Measurements from ENCODE around the gene CPT1C.
"Not testable (repeated sequence)": the region's sequence is repeated elsewhere in the genome, so short reads cannot be mapped to it uniquely, and the experiment has no call there.

Gene CPT1C

DNA sequence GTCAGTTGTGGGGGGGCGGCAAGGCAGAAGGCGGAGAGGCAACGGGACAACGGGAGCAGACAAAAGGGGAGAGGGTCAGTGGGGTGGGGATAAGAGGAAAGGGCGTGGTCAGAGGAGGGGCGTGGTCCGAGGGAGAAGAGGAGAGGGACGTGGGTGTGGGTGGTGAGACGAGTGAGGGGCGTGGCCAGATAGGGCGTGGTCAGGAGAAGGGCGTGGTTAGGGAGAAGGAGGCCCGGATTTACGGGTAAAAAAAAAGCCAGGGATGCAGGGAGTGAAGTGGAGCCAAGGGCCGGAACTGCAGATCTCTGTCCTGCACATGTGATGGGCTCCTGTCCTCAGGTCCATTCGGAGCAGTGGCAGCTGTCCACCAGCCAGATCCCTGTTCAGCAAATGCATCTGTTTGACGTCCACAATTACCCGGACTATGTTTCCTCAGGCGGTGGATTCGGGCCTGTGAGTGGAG lies 21.5 kb downstream of the CPT1C start:
- WGBS, 2 experiments (ENCODE audit: insufficient coverage in 2 of 2): 72 to 74% methylated on average over 17 to 18 of the region's 20 CpGs
- no peaks in the 10 kb centered on the region for H3K36me3 ChIP-seq (ENCODE audit: control insufficient read depth, insufficient read depth, low read length)
- H3K4me3 ChIP-seq (ENCODE audit: extremely low read depth, insufficient read depth, low read length, poor library complexity, severe bottlenecking): no peak overlapping the region

DNA sequence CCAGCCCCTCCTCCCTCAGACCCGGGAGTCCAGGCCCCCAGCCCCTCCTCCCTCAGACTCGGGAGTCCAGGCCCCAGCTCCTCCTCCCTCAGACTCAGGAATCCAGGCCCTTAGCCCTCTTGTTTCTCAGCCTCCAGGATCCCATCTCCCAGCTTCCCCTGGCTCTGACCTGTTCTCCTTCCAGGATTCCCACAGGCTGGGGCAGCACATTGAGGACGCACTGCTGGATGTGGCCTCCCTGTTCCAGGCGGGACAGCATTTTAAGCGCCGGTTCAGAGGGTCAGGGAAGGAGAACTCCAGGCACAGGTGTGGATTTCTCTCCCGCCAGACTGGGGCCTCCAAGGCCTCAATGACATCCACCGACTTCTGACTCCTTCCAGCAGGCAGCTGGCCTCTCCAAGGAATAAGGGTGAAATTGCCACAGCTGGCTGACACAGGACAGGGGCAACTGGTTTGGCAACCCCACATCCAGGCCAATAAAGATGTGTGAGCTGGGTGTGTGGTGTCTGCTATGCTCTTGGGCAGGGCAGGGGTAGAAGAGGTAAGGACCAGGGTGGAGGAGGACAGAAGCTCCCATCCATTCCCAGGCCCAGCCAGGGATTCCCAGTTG lies 22.4 kb downstream of the CPT1C start:
- Histone ChIP-seq H3K4me1 (ENCODE audit: control insufficient read depth, insufficient read depth, low read length, poor library complexity, severe bottlenecking) (no peaks in the 10 kb centered on the region), H3K36me3 (ENCODE audit: control insufficient read depth, insufficient read depth, low read length) (no peaks in the 10 kb centered on the region), H3K4me3 (ENCODE audit: extremely low read depth, insufficient read depth, low read length, poor library complexity, severe bottlenecking) (no peak overlapping the region), H3K27ac (ENCODE audit: low read depth, low read length, severe bottlenecking) (no peak overlapping the region), H3K9me3 (ENCODE audit: control insufficient read depth, low read length) (no peaks in the 10 kb centered on the region)
- WGBS, 2 experiments (ENCODE audit: insufficient coverage in 2 of 2): 89 to 96% methylated on average over 6 to 7 of the region's 8 CpGs

More for the DNA sequence above, 21.5 kb downstream of the CPT1C start:
- Histone ChIP-seq H3K27ac (ENCODE audit: low read depth, low read length, severe bottlenecking) (no peak overlapping the region), H3K9me3 (ENCODE audit: control insufficient read depth, low read length) (no peaks in the 10 kb centered on the region), H3K4me1 (ENCODE audit: control insufficient read depth, insufficient read depth, low read length, poor library complexity, severe bottlenecking) (no peaks in the 10 kb centered on the region)

DNA sequence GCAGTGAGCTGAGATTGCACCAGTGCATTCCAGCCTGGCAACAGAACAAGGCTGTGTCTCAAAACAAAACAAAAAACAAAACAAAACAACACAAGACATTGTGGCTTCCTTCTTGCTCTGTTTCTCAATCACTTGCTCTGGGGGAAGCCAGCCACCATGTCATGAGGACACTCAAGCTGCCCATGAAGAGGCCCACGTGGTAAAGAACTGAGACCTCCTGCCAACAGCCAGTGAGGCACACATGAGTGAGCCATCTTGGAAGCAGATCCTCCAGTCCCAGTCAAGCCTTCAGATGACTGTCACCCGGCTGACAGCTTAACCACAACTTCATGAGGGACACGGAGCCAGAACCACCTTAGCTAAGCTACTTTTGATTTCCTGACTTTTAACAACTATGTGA lies 25.2 kb downstream of the CPT1C start:
- H3K4me1 ChIP-seq (ENCODE audit: control insufficient read depth, insufficient read depth, low read length, poor library complexity, severe bottlenecking): no peaks in the 10 kb centered on the region
- 87 to 100% methylated on average over 1 to 2 of the region's 3 CpGs for WGBS, 2 experiments (ENCODE audit: insufficient coverage in 2 of 2)
- no peaks in the 10 kb centered on the region for H3K9me3 ChIP-seq (ENCODE audit: control insufficient read depth, low read length)
- H3K4me3 ChIP-seq (ENCODE audit: extremely low read depth, insufficient read depth, low read length, poor library complexity, severe bottlenecking): no peak overlapping the region
- no peak overlapping the region for H3K27ac ChIP-seq (ENCODE audit: low read depth, low read length, severe bottlenecking)
- no peaks in the 10 kb centered on the region for H3K36me3 ChIP-seq (ENCODE audit: control insufficient read depth, insufficient read depth, low read length)

DNA sequence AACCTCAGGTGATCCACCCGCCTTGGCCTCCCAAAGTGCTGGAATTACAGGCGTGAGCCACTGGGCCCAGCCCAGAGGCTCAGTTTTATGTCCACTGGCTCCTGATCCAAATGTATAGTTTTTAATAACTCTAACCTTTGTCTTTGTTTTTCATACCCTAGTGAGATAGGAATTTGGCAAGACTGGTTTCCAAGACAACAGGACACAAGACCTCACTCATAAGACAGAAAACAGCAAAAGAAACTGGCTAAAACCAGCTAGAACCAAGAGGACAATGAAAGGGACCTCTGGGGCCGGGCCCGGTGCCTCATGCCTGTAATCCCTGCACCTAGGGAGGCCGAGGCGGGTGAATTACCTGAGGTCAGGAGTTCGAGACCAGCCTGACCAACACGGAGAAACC lies 27.6 kb downstream of the CPT1C start:
- WGBS, 2 experiments (ENCODE audit: insufficient coverage in 2 of 2): 91 to 97% methylated on average over 5 to 7 of the region's 8 CpGs
- Histone ChIP-seq H3K4me3 (ENCODE audit: extremely low read depth, insufficient read depth, low read length, poor library complexity, severe bottlenecking) (no peak overlapping the region), H3K9me3 (ENCODE audit: control insufficient read depth, low read length) (peaks cover 5% of the 10 kb centered on the region), H3K36me3 (ENCODE audit: control insufficient read depth, insufficient read depth, low read length) (no peaks in the 10 kb centered on the region), H3K27ac (ENCODE audit: low read depth, low read length, severe bottlenecking) (no peak overlapping the region), H3K4me1 (ENCODE audit: control insufficient read depth, insufficient read depth, low read length, poor library complexity, severe bottlenecking) (no peaks in the 10 kb centered on the region)

DNA sequence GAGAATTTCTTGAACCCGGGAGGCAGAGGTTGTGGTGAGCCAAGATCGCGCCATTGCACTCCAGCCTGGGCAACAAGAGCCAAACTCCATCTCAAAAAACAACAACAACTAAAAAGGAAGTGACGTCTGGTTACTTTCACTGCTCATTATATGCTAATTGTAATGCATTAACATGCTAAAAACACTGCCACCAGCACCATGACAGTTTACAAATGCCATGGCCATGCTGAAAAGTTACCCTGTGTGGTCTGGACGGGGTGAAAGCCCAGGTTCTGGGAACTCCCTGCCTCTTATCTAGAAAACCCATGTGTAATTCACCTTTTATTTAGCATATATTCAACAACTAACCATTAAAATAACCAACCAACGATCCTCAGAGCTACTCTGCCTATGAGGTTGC lies 28.1 kb downstream of the CPT1C start:
- WGBS, 2 experiments (ENCODE audit: insufficient coverage in 2 of 2): 91 to 93% methylated on average over 4 to 5 of the region's 6 CpGs
- Histone ChIP-seq H3K4me1 (ENCODE audit: control insufficient read depth, insufficient read depth, low read length, poor library complexity, severe bottlenecking) (no peaks in the 10 kb centered on the region), H3K4me3 (ENCODE audit: extremely low read depth, insufficient read depth, low read length, poor library complexity, severe bottlenecking) (no peak overlapping the region)

DNA sequence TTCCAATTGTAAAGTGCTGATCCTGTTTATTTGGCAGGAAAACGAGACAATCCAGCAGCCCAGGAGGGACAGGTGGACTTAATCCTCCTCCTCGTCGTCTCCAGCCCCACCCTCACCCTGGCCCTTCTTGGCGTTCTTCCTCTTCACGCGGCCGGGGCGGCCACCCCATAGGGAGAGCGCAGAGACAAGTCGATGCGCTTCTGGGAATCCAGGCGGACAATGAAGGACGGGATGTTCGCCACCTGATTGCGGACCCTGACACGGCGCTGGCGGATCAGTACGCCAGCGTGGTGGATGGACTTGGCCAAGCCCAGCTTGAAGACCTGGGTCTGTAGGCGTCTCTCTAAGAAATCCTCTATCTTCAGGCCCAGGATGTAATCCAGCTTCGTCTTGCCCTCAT lies 28.5 kb downstream of the CPT1C start:
- H3K27ac ChIP-seq (ENCODE audit: low read depth, low read length, severe bottlenecking); H3K9me3 ChIP-seq (ENCODE audit: control insufficient read depth, low read length); H3K4me3 ChIP-seq (ENCODE audit: extremely low read depth, insufficient read depth, low read length, poor library complexity, severe bottlenecking); H3K4me1 ChIP-seq (ENCODE audit: control insufficient read depth, insufficient read depth, low read length, poor library complexity, severe bottlenecking); H3K36me3 ChIP-seq (ENCODE audit: control insufficient read depth, insufficient read depth, low read length): not testable (repeated sequence)
- 93% methylated on average over 18 to 21 of the region's 22 CpGs for WGBS, 2 experiments (ENCODE audit: insufficient coverage in 2 of 2)

More for the DNA sequence above, 28.1 kb downstream of the CPT1C start:
- peaks cover 7% of the 10 kb centered on the region for H3K9me3 ChIP-seq (ENCODE audit: control insufficient read depth, low read length)
- no peaks in the 10 kb centered on the region for H3K36me3 ChIP-seq (ENCODE audit: control insufficient read depth, insufficient read depth, low read length)
- H3K27ac ChIP-seq (ENCODE audit: low read depth, low read length, severe bottlenecking): no peak overlapping the region

DNA sequence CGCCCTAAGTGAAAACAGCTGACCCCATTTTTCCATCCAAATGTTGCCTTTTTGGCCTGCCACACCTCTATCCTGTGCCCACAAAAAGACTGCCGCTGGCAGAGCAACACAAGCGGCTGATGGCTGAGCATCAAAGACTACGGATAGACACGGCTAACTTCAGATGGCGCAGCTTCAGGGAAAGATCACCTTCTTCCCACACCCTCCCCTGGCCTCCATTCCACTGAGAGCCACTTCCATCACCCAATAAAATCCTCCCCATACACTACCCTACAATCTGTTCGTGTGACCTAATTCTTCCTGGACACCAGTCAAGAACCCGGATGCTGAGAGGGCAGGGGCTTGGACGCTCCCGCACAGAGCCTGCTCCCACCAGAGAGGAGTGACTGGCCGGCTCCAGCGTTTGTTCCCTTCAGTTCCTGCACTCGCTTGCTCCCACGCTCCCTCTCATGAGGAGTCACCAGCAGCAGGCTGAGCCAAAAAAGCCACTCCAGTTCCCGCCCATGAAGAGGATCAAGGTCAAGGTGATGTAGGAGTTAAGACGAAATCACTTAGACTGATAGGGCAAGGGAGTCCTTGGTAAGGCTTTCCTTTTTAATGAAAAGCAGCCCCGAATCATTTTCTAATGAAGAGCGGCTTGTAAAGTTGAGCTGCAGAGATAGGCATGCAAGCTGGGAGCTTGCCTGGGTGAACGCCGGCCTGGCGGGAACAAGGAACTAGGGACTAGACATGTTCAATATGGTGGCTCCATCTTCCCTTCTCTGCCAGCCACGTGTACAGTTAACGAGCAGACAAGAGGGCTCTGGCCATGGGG lies 36.5 kb downstream of the CPT1C start:
- no peak overlapping the region for H3K4me3 ChIP-seq (ENCODE audit: extremely low read depth, insufficient read depth, low read length, poor library complexity, severe bottlenecking)
- no peaks in the 10 kb centered on the region for H3K36me3 ChIP-seq (ENCODE audit: control insufficient read depth, insufficient read depth, low read length)
- WGBS, 2 experiments (ENCODE audit: insufficient coverage in 2 of 2): 90 to 91% methylated on average over 20 to 21 of the region's 23 CpGs
- peaks cover 7% of the 10 kb centered on the region for H3K9me3 ChIP-seq (ENCODE audit: control insufficient read depth, low read length)
- H3K27ac ChIP-seq (ENCODE audit: low read depth, low read length, severe bottlenecking): no peak overlapping the region
- peaks cover 5% of the 10 kb centered on the region for H3K4me1 ChIP-seq (ENCODE audit: control insufficient read depth, insufficient read depth, low read length, poor library complexity, severe bottlenecking)

DNA sequence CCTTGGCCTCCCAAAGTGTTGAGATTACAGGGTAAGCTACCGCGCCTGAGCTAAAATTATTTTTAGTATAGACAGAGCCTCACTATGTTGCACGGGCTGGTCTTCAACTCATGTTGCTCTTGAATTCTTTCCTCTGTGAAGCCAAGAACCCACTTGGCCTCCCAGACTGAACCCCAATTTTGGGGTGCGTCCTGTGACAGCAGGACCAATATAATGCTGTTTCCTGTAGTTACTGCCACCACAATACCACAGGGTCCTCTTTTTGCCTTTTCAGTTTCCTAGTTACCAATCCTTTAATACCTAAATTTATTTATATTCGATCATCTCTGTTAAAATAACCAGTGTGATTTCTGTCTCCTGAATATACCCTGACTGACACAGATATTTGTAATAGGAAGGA lies 39.2 kb downstream of the CPT1C start:
- 86 to 89% methylated on average over 4 of the region's 5 CpGs for WGBS, 2 experiments (ENCODE audit: insufficient coverage in 2 of 2)
- H3K36me3 ChIP-seq (ENCODE audit: control insufficient read depth, insufficient read depth, low read length): no peaks in the 10 kb centered on the region
- no peak overlapping the region for H3K4me3 ChIP-seq (ENCODE audit: extremely low read depth, insufficient read depth, low read length, poor library complexity, severe bottlenecking)
- no peaks in the 10 kb centered on the region for H3K9me3 ChIP-seq (ENCODE audit: control insufficient read depth, low read length)
- H3K4me1 ChIP-seq (ENCODE audit: control insufficient read depth, insufficient read depth, low read length, poor library complexity, severe bottlenecking): no peaks in the 10 kb centered on the region
- H3K27ac ChIP-seq (ENCODE audit: low read depth, low read length, severe bottlenecking): no peak overlapping the region

DNA sequence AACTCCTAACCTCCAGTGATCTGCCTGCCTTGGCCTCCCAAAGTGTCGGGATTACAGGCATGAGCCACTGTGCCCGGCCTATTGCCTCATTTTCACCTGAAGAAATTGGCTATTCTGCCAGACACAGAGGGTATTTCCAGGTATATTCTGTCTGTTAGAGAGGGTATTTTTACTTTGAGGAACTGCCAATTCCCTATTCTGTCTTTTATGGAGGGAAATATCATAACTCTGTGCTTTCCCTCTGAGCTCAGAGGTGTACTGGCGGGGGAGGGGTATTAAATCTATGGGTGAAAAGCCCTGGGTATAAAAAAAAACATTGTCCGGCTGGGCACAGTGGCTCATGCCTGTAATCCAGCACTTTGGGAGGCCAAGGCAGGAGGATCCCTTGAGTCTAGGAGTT lies 47.4 kb downstream of the CPT1C start:
- Histone ChIP-seq H3K27ac (ENCODE audit: low read depth, low read length, severe bottlenecking) (no peak overlapping the region), H3K9me3 (ENCODE audit: control insufficient read depth, low read length) (no peaks in the 10 kb centered on the region), H3K36me3 (ENCODE audit: control insufficient read depth, insufficient read depth, low read length) (no peaks in the 10 kb centered on the region), H3K4me1 (ENCODE audit: control insufficient read depth, insufficient read depth, low read length, poor library complexity, severe bottlenecking) (no peaks in the 10 kb centered on the region), H3K4me3 (ENCODE audit: extremely low read depth, insufficient read depth, low read length, poor library complexity, severe bottlenecking) (no peak overlapping the region)
- 94 to 100% methylated on average over 3 of the region's 4 CpGs for WGBS, 2 experiments (ENCODE audit: insufficient coverage in 2 of 2)

DNA sequence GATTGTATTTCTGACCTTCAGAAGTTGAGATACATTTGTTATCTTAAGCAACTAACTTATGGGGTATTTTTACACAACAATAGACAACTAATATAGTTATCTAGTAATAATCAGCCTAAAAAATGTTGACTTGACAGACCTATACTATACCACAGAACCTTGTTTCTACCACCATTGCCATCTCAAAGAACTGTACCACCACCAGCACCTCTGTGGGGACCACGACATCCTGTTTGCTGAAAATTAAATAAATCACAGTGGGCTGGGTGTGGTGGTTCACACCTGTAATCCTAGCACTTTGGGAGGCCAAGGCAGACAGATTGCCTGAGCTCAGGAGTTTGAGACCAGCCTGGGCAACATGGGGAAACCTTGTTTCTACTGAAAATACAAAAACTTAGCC lies 48.2 kb downstream of the CPT1C start:
- no peaks in the 10 kb centered on the region for H3K9me3 ChIP-seq (ENCODE audit: control insufficient read depth, low read length)
- H3K36me3 ChIP-seq (ENCODE audit: control insufficient read depth, insufficient read depth, low read length): no peaks in the 10 kb centered on the region
- no CpG with 5 or more reads among the region's 1 CpG for WGBS, 2 experiments (ENCODE audit: insufficient coverage in 2 of 2)
- H3K27ac ChIP-seq (ENCODE audit: low read depth, low read length, severe bottlenecking): no peak overlapping the region
- H3K4me3 ChIP-seq (ENCODE audit: extremely low read depth, insufficient read depth, low read length, poor library complexity, severe bottlenecking): no peak overlapping the region
- H3K4me1 ChIP-seq (ENCODE audit: control insufficient read depth, insufficient read depth, low read length, poor library complexity, severe bottlenecking): no peaks in the 10 kb centered on the region

DNA sequence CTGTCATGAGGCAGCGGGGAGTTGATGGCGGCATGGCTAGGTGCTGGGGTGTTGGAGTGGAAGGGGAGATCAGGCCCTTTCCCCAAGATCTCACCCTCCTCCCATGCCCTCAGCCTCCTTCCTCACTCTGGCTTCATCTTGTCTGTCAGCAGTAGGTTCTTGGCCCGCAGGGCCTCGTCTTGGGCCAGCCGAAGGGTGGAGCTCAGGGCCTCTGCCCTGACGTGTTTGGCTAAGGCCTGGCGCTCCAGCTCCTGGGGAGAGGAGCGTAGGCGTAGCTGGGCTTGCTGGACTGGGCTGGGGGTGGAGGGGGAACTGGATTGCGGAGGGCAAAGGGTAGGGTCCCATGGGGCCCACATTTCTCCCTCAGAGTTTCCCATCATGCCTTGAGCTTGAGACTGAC lies 49.0 kb downstream of the CPT1C start:
- Histone ChIP-seq H3K4me1 (ENCODE audit: control insufficient read depth, insufficient read depth, low read length, poor library complexity, severe bottlenecking) (no peaks in the 10 kb centered on the region), H3K4me3 (ENCODE audit: extremely low read depth, insufficient read depth, low read length, poor library complexity, severe bottlenecking) (no peak overlapping the region), H3K36me3 (ENCODE audit: control insufficient read depth, insufficient read depth, low read length) (no peaks in the 10 kb centered on the region), H3K27ac (ENCODE audit: low read depth, low read length, severe bottlenecking) (no peak overlapping the region), H3K9me3 (ENCODE audit: control insufficient read depth, low read length) (no peaks in the 10 kb centered on the region)
- WGBS, 2 experiments (ENCODE audit: insufficient coverage in 2 of 2): 92 to 95% methylated on average over 5 to 8 of the region's 10 CpGs
